ENCODE results near the gene TTLL8.
A peak's percentile ranks its signal among the peaks of the same experiment; 100 is the strongest.

Gene TTLL8

DNA sequence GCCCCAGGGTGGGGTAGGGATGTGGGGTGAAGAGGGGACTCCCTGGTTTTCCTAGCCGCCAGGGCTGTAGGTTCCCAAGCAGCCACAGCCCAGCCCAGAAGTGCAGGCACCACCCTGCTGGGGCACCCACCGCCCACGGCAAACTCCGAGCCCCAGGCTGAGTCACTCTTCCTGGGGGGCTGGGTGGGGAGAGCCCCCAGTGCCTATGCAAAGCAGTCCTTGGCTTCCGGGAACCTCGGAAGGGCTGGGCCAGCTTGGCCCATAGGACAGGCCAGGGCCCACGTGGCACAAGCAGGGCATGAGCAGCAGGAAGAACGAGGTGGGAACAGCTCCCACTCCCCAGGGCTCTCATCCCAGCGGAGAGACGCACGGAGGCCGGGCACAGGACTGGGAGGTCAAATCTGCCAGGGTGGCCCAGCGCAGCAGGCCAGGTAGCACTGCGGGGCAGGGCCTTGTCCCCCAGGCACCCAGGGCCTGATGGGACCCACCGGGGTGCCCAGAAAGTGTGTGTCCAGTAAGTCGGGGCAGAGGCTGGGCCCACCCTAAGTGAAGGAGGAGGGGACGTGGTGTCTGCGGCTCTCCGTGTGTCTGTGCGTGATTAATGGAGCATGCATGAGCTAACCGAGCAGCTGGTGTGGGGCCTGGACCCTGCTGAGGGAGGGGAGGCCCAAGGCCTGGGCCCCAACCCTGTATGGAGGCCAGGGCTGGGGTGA lies 41.0 kb downstream of the TTLL8 start:
- Histone ChIP-seq H3K27me3 (ENCODE audit: control insufficient read depth, insufficient read depth, low read length, poor library complexity, severe bottlenecking) (peaks cover 69% of the 10 kb centered on the region), H3K36me3 (ENCODE audit: control insufficient read depth, insufficient read depth, low read length) (no peaks in the 10 kb centered on the region), H3K4me1 (ENCODE audit: control insufficient read depth, insufficient read depth, low read length) (peaks cover 10% of the 10 kb centered on the region), H3K27ac (ENCODE audit: insufficient read depth, low read depth, low read length, poor library complexity, severe bottlenecking) (no peak overlapping the region), H3K4me3 (ENCODE audit: insufficient read depth, low read depth, low read length) (no peak overlapping the region), H3K9me3 (ENCODE audit: control insufficient read depth, low read length) (no peaks in the 10 kb centered on the region)
- WGBS, 2 experiments, result 88 to 89% methylated on average over 21 of the region's 21 CpGs

DNA sequence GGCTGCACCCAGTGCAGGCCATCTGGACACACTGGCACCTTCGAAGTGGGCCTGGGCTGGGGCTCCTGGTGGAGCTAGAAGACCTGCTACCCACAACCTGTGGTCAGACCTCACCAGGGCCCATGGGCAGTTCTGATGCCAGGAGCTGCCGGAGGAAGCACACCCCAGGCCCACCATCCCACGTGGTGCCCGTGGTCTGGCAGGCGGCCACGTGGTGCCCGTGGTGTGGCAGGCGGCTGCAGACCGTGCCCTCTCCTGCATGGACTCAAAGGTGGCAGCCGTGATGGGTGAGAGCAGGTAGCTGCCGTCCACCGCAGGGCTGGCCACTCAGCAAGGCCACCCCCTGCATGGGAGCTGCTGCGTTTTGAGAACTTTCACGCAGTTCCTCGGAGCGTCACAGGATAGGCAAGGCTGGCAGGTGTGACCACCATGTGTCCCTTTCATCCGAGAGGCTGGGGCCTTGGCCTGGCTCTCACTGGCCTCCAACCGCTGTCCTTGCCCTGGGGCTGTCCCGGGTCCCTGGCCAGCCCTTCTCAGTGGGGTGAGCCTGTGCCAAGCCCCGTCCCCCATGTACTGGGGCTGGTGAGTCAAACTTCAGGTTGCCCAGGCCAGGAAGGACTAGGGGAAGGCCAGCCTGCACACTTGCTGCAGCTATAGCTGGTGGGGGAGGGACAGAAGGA lies 41.6 kb downstream of the TTLL8 start:
- Histone ChIP-seq H3K36me3 (ENCODE audit: control insufficient read depth, insufficient read depth, low read length) (no peaks in the 10 kb centered on the region), H3K27me3 (ENCODE audit: control insufficient read depth, insufficient read depth, low read length, poor library complexity, severe bottlenecking) (peaks cover 76% of the 10 kb centered on the region), H3K9me3 (ENCODE audit: control insufficient read depth, low read length) (no peaks in the 10 kb centered on the region), H3K27ac (ENCODE audit: insufficient read depth, low read depth, low read length, poor library complexity, severe bottlenecking) (no peak overlapping the region), H3K4me3 (ENCODE audit: insufficient read depth, low read depth, low read length) (no peak overlapping the region), H3K4me1 (ENCODE audit: control insufficient read depth, insufficient read depth, low read length) (peaks cover 10% of the 10 kb centered on the region)
- 93% methylated on average over 20 of the region's 20 CpGs for WGBS, 2 experiments

DNA sequence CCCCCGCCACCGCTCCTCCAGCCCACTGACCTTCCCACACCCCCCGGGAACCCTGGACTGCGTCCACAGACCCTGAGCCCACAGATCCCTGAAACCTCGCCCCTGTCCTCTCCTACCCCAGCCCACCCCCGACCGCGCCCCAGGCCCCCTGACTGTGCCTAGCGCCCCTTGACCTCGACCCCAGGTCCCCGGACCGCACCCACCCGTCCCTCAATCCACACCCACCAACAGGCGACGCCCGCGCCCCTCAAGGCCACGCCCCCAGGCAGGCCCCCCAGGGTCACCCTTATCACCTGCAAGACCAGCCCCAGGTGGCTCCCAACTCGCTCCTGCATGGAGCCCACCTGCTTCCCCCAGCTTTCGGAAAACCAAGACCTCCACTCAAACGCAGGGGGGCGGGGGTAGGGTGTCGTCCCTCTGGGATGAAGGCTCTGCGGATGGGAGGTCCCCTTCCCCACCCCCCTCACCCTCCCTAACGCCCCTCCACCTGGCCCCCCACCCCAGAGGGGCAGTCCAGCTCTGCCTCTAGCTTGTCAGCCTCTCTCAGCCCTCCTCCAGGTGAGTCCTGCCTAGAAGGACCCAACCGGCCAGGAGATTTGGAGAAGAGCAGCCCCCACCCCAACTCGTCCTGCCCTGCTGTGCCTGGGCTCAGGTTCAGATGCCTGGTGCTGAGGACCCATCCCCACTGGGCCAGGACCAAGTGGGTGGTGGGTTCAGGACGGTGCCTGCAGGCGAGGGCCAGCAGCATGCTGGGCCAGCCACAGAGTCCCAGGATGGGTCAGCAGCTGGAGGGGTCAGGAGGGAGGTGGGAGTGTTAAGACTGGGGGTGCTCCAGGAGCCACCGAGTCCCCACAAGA lies 42.4 kb downstream of the TTLL8 start:
- Histone ChIP-seq H3K27me3 (ENCODE audit: control insufficient read depth, insufficient read depth, low read length, poor library complexity, severe bottlenecking) (peaks cover 84% of the 10 kb centered on the region), H3K9me3 (ENCODE audit: control insufficient read depth, low read length) (no peaks in the 10 kb centered on the region), H3K36me3 (ENCODE audit: control insufficient read depth, insufficient read depth, low read length) (no peaks in the 10 kb centered on the region), H3K4me1 (ENCODE audit: control insufficient read depth, insufficient read depth, low read length) (peaks cover 17% of the 10 kb centered on the region), H3K4me3 (ENCODE audit: insufficient read depth, low read depth, low read length) (no peak overlapping the region), H3K27ac (ENCODE audit: insufficient read depth, low read depth, low read length, poor library complexity, severe bottlenecking) (no peak overlapping the region)
- WGBS, 2 experiments, result 62 to 65% methylated on average over 25 to 28 of the region's 30 CpGs

DNA sequence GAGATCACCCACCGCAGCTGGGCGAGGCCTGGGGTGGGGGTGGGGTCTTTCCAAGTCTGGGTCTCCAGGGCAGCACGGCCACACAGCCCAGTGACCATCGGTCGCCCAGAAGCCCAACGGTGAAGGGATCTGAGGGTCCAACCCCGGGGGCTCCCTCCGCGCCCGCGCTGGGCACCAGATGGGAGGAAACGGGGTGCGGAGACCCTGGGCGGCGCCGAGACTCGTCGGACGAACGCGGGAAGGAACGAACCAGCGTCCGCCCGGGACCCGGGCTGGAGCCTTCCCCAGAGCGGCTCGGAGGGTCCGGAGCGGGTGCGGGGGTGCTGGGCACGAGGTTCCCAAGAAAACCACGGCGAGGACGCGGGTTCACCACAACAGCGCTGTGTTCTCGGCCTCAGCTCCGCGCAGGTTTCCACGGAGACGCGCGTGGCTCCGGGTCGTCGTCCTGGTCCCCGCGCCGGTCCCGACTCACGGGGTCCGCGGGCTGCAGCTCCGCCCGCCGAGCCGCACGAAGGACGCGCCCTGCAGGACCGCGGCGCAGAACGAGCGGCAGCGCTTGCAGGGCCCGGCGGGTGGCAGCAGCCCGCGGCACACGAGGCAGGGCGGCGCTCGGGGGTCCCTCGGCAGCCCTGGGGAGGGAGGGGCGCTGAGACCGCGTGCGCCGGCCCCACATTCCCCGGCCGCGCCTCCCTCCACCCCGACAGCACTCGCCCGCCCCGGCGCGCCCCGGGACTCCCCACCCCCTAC lies 43.3 kb downstream of the TTLL8 start:
- 7 to 8% methylated on average over 87 to 91 of the region's 91 CpGs for WGBS, 2 experiments
- Histone ChIP-seq H3K9me3 (ENCODE audit: control insufficient read depth, low read length) (no peaks in the 10 kb centered on the region), H3K4me3 (ENCODE audit: insufficient read depth, low read depth, low read length) (peak overlapping the region; percentile 19), H3K27ac (ENCODE audit: insufficient read depth, low read depth, low read length, poor library complexity, severe bottlenecking) (no peak overlapping the region), H3K27me3 (ENCODE audit: control insufficient read depth, insufficient read depth, low read length, poor library complexity, severe bottlenecking) (peaks cover 92% of the 10 kb centered on the region), H3K36me3 (ENCODE audit: control insufficient read depth, insufficient read depth, low read length) (no peaks in the 10 kb centered on the region), H3K4me1 (ENCODE audit: control insufficient read depth, insufficient read depth, low read length) (peaks cover 17% of the 10 kb centered on the region)

DNA sequence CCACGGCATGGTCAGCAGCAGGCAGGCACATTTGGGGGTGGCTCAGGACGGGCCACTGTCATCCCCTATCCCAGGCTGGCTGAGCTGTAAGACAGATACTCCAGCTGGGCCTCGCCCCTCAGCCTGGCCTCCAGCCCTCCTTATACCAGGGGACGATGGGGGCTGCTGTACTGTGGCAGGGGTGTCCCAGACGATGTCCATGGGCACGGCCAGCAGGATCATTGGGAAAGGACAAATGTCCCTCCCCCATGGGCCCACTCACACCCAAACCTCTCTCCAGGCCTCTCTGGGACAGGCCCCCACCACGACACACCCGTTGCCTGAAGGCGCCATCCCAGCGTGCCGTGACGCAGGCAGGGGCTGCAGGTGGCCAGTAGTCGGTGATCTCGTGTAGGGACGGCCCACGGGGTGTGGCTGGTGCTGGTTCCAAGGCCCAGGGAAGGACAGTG lies 44.0 kb downstream of the TTLL8 start:
- H3K27ac ChIP-seq (ENCODE audit: insufficient read depth, low read depth, low read length, poor library complexity, severe bottlenecking), result no peak overlapping the region
- no peak overlapping the region for H3K4me3 ChIP-seq (ENCODE audit: insufficient read depth, low read depth, low read length)
- H3K36me3 ChIP-seq (ENCODE audit: control insufficient read depth, insufficient read depth, low read length), result no peaks in the 10 kb centered on the region
- peaks cover 17% of the 10 kb centered on the region for H3K4me1 ChIP-seq (ENCODE audit: control insufficient read depth, insufficient read depth, low read length)
- 74% methylated on average over 16 of the region's 16 CpGs for WGBS, 2 experiments
- H3K27me3 ChIP-seq (ENCODE audit: control insufficient read depth, insufficient read depth, low read length, poor library complexity, severe bottlenecking), result peaks cover 96% of the 10 kb centered on the region
- H3K9me3 ChIP-seq (ENCODE audit: control insufficient read depth, low read length), result no peaks in the 10 kb centered on the region

DNA sequence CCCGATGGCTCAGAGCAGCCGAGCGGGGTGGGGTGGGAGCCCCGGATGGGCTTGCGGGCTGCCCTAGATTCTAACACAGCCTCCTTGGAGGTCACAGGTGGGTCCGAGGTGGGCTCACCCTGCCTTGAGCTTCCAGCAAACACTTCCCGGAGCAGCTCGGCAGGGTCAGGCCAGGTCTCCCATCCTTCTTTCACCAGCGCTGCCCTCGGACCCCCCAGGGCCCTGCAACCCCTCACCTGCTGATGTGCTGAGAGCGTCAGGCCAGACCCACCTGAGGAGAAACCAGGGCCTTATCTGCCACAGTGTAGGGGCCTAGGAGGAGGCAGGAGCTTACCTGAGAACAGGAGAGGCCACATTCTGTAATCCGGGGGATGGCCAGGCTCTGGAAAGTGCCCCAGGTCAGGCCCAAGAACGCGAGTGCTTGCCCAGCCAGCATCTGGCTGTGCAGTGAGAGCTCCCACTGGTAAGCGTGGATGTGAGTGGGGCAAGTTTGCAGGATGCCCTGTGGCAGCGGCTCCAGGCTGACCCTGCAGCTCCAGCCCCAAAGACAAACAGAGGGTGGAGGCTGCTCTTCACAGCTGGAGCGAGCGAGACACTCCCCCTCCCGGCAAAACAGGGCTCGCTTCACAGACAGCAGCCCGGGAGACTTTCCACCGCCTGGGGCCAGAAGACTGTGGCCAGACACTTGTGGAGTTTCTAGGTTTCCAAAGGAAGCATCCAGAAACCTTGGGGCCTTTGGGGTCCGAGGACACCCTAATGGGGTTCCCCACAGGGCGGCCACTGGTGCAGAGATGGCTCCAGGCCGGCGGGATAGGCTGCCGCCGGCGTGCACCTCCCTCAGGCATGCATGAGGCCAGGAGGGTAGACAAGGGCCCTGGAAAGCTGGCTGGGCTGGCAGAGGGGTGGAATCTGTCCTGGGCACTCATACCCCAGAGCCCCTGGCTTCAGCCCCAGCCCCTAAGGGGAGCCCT lies 45.6 kb downstream of the TTLL8 start, which contains the start of gene IL17REL:
IL17REL (minus strand) TSS at position 555 of the 971 bp plus-strand sequence; CDS start at position 436, 119 bp downstream.
- Histone ChIP-seq H3K9me3 (ENCODE audit: control insufficient read depth, low read length) (no peaks in the 10 kb centered on the region), H3K4me1 (ENCODE audit: control insufficient read depth, insufficient read depth, low read length) (peaks cover 17% of the 10 kb centered on the region), H3K27me3 (ENCODE audit: control insufficient read depth, insufficient read depth, low read length, poor library complexity, severe bottlenecking) (peaks cover 86% of the 10 kb centered on the region), H3K4me3 (ENCODE audit: insufficient read depth, low read depth, low read length) (no peak within 1 kb of the TSS), H3K27ac (ENCODE audit: insufficient read depth, low read depth, low read length, poor library complexity, severe bottlenecking) (no peak within 1 kb of the TSS), H3K36me3 (ENCODE audit: control insufficient read depth, insufficient read depth, low read length) (no peaks in the 10 kb centered on the region)
- 59 to 62% methylated on average over 29 of the region's 29 CpGs for WGBS, 2 experiments

DNA sequence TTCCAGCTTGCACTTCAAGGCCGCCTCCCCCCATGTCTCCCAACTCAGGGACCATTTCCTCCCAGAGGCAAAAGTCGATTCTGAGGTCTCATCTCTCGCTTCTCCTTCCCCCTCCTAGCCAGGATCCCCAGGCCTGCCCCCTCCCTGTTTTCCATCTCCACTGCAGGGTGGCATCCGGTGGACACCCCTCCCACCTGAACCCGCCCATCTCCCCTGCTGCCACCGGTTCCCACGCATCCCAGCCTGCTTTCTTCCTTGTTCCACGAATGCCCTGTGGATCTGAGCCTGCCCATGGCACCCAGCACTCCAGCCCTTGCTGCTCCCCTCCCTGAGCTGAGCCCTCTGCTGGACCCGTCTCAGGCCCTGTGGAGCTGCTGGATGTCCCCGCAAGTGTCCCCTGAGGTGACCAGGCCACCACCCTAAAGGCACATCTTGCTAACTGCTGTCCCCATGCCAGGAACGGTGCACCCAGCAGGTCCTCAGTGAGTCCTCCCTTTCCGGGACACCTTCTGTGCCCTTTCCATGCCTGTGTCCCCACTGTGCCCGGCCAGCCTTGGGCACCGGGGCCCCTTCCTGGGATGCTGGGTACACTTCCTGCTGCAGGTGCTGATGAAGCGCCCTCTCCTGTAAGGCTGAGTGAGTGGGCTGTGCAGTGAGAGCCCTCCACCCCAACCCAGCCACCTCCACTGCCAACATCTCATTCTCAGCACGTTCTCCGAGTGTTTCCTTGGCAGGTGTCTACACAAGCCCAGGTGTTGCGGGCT lies 46.5 kb downstream of the TTLL8 start:
- peaks cover 77% of the 10 kb centered on the region for H3K27me3 ChIP-seq (ENCODE audit: control insufficient read depth, insufficient read depth, low read length, poor library complexity, severe bottlenecking)
- H3K9me3 ChIP-seq (ENCODE audit: control insufficient read depth, low read length), result no peaks in the 10 kb centered on the region
- H3K4me1 ChIP-seq (ENCODE audit: control insufficient read depth, insufficient read depth, low read length), result peaks cover 17% of the 10 kb centered on the region
- H3K4me3 ChIP-seq (ENCODE audit: insufficient read depth, low read depth, low read length), result no peak overlapping the region
- WGBS, 2 experiments, result 58 to 59% methylated on average over 18 of the region's 18 CpGs
- H3K27ac ChIP-seq (ENCODE audit: insufficient read depth, low read depth, low read length, poor library complexity, severe bottlenecking), result no peak overlapping the region
- no peaks in the 10 kb centered on the region for H3K36me3 ChIP-seq (ENCODE audit: control insufficient read depth, insufficient read depth, low read length)

DNA sequence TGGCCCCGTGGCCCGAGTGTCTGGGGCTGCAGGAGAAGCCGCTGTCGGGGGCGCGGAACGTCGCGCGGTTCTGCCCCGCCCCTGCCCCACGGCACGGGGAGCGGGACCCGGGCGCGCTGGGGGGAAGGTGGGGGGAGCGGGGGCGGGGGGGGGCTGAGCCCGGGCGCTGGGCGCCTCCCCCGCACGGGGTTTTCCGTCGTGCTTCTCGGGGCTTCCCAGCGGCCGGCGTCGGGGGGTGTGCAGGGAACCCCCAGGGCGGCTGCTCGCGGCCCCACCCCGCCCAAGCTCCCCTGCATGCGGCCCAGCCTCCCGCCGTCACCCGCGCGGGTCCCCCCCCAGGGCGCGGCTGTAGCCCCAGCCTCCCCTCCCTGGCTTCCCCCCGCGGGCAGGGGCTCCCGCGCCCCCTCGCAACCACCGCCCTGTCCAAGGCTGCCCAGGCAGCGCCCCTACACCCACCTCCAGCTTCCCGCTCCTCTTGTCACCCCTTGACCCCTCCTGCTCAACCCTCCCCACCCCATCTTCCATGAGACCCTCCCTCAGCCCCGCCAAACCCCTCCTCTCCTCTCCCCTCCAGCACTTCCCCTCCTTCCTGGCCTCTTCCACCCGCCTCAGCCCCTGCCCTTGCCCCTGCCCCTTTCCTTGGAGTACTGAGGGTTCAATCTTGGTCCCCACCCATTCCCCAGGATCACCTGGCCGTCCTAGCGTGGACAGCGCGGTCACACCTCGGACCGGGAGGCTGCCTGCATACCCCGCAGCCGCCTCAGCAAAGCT lies 47.2 kb downstream of the TTLL8 start:
- no peaks in the 10 kb centered on the region for H3K9me3 ChIP-seq (ENCODE audit: control insufficient read depth, low read length)
- peaks cover 69% of the 10 kb centered on the region for H3K27me3 ChIP-seq (ENCODE audit: control insufficient read depth, insufficient read depth, low read length, poor library complexity, severe bottlenecking)
- H3K4me3 ChIP-seq (ENCODE audit: insufficient read depth, low read depth, low read length), result no peak overlapping the region
- H3K36me3 ChIP-seq (ENCODE audit: control insufficient read depth, insufficient read depth, low read length), result no peaks in the 10 kb centered on the region
- H3K4me1 ChIP-seq (ENCODE audit: control insufficient read depth, insufficient read depth, low read length), result peaks cover 17% of the 10 kb centered on the region
- H3K27ac ChIP-seq (ENCODE audit: insufficient read depth, low read depth, low read length, poor library complexity, severe bottlenecking), result no peak overlapping the region
- WGBS, 2 experiments, result 11 to 13% methylated on average over 59 to 61 of the region's 61 CpGs

Measured in ectodermal cell (in vitro differentiated cells).